T-helper 2 cell treated with Interferon-gamma antibody and Interleukin-4, amounts not matched to agents 5 μg/mL and 100 μg/mL, for 36 hours (primary cell): ENCODE data around the gene MELK.
"Not testable (repeated sequence)": the region's sequence is repeated elsewhere in the genome, so short reads cannot be mapped to it uniquely, and the experiment has no call there.

Experiments used
- DNase-seq: peaks from one replicate; pipeline ENCODE4 v3.0.0; 2021; ENCODE audit warnings: low spot score
- H3K27ac Mint-ChIP-seq: one replicate; pipeline ENCODE4 v1.8.0; 2021; ENCODE audit warnings: mild to moderate bottlenecking, mixed read lengths
- H3K27me3 Mint-ChIP-seq: one replicate; pipeline ENCODE4 v1.8.0; 2021; ENCODE audit warnings: low read depth, mixed read lengths
- H3K36me3 Mint-ChIP-seq: one replicate; pipeline ENCODE4 v1.8.0; 2021; ENCODE audit warnings: low read depth, mixed read lengths
- H3K4me1 Mint-ChIP-seq: one replicate; pipeline ENCODE4 v1.8.0; 2021; ENCODE audit warnings: low read depth, mixed read lengths
- H3K4me3 Mint-ChIP-seq: one replicate; pipeline ENCODE4 v1.8.0; 2022; ENCODE audit warnings: mild to moderate bottlenecking, moderate library complexity, mixed read lengths
- H3K9me3 Mint-ChIP-seq: one replicate; pipeline ENCODE4 v1.8.0; 2021; ENCODE audit warnings: mixed read lengths

MELK gene

DNA sequence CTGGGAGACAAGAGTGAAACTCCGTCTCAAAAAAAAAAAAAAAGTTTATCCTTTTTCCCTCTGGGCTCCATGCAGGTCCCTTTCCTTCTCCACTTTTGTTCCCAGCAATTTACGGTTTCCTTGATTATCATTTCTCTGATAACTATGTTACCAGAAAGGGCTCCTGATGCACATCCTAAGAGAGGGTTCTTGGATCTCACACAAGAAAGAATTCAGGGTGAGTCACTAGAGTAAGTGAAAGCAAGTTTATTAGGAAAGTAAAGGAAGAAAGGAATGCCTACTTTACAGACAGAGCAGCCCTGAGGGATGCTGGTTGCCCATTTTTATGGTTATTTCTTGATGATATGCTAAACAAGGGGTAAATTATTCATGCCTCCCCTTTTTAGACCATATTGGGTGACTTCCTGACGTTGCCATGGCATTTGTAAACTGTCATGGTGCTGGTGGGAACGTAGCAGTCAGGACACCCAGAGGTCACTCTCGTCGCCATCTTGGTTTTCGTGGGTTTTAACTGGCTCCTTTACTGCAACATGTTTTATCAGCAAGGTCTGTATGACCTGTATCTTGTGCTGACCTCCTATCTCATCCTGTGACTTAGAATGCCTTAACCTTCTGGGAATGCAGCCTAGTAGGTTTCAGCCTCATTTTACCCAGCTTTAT is 13.5 kb upstream of the MELK start:
- DNase-seq = no peak
- H3K27me3 Mint-ChIP-seq = no peaks in the 10 kb centered on the region
- no peak overlapping the region for H3K27ac Mint-ChIP-seq
- no peaks in the 10 kb centered on the region for H3K9me3 Mint-ChIP-seq
- H3K4me3 Mint-ChIP-seq = no peak overlapping the region
- H3K36me3 Mint-ChIP-seq = no peaks in the 10 kb centered on the region
- peaks cover 3% of the 10 kb centered on the region for H3K4me1 Mint-ChIP-seq

DNA sequence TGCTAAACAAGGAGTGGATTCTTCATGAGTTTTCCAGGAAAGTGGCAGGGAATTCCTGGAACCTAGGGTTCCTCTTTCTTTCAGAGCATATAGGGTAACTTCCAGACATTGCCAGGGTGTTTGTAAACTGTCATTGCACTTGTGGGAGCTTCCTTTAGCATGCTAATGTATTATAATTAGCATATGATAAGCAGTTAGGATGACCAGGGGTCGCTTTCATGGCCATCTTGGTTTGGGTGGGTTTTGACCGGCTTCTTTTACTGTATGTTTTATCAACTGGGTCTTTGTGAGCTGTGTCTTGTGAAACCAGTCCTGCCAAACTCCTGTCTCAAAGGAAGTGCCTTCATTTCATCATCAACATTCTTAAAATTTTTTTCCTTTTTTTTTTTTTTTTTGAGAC is 11.9 kb upstream of the MELK start:
- Mint-ChIP-seq H3K4me1 (peaks cover 2% of the 10 kb centered on the region), H3K9me3 (no peaks in the 10 kb centered on the region), H3K27ac (no peak overlapping the region), H3K4me3 (no peak overlapping the region), H3K27me3 (no peaks in the 10 kb centered on the region), H3K36me3 (no peaks in the 10 kb centered on the region)
- DNase-seq = no peak

DNA sequence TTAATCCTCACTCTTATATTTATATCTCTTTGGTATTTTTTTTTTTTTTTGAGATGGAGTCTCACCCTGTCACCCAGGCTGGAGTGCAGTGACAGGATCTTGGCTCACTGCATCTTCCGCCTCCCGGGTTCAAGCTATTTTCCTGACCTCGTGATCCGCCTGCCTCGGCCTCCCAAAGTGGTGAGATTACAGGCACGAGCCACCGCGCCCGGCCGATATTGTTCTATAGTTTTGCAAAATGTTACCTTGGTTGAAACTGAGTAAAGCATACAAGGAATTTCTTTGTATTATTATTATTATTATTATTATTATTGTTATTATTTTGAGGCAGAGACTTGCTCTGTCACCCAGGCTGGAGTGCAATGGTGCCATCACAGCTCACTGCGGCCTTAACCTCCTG is 9.9 kb upstream of the MELK start:
- DNase-seq, H3K4me1 Mint-ChIP-seq, H3K4me3 Mint-ChIP-seq, H3K36me3 Mint-ChIP-seq, H3K9me3 Mint-ChIP-seq, H3K27ac Mint-ChIP-seq, H3K27me3 Mint-ChIP-seq: not testable (repeated sequence)

DNA sequence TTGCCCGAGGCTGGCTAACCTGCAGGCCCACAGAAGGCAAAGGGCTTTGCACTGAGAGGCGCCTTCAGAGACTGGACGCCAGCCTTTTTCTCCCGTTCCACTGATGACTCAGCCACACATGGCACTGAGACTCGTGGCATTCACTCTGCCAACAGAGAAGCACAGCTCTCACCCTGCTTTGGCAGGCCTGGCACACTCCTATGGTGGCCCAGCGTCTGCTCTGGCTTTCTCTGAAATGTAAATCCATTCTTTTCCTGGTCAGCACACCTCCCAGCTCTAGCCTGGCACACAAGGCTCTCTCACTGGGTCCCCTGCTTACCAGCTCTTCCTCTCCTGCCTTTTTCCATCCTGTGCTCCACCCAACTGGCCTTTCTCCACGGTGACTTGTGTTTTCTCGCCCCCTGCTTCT is 5.9 kb upstream of the MELK start:
- H3K9me3 Mint-ChIP-seq = no peaks in the 10 kb centered on the region
- H3K4me1 Mint-ChIP-seq = peaks cover 1% of the 10 kb centered on the region
- no peak overlapping the region for H3K27ac Mint-ChIP-seq
- H3K4me3 Mint-ChIP-seq = no peak overlapping the region
- H3K36me3 Mint-ChIP-seq = no peaks in the 10 kb centered on the region
- H3K27me3 Mint-ChIP-seq = no peaks in the 10 kb centered on the region
- DNase-seq = no peak

DNA sequence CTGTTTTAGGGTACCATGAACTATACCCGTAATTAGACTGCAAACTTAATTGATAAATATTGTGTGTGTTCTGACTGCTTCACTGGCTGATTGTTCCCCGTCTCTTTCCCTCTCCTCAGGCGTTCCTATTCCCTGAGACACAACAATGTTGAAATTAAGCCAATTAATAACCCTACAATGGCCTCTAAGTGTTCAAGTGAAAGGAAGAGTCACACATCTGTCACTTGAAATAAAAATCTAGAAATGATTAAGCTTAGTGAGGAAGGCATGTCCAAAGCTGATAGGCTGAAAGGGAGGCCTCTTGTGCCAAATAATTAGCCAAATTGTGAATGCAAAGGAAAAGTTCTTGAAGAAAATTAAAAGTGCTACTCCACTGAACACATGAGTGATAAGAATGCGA is 4.0 kb upstream of the MELK start:
- not testable (repeated sequence) for H3K4me1 Mint-ChIP-seq, H3K27ac Mint-ChIP-seq, H3K4me3 Mint-ChIP-seq, H3K36me3 Mint-ChIP-seq, DNase-seq, H3K9me3 Mint-ChIP-seq, H3K27me3 Mint-ChIP-seq

DNA sequence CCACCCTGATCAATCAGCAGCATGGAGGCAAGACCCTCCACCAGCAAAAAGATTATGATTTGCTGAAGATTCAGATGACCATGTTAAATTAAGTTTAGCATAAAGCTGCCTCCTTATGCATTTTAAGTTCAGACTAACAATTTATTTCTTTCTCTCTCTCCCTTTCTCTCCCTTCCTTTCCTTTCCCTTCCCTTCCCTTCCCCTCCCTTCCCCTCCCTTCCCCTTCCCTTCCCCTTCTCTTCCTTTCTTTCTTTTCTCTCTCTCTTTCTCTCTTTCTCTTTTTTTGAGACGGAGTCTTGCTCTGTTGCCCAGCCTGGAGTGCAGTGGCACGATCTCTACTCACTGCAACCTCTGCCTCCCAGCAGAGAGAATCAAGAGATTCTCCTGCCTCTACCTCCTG is 1.4 kb upstream of the MELK start:
- H3K36me3 Mint-ChIP-seq = peaks cover 25% of the 10 kb centered on the region
- H3K27ac Mint-ChIP-seq = peak overlapping the region; percentile 56
- peaks cover 20% of the 10 kb centered on the region for H3K4me1 Mint-ChIP-seq
- H3K9me3 Mint-ChIP-seq = no peaks in the 10 kb centered on the region
- H3K27me3 Mint-ChIP-seq = no peaks in the 10 kb centered on the region
- peak overlapping the region; percentile 14 for H3K4me3 Mint-ChIP-seq
- DNase-seq = no peak

DNA sequence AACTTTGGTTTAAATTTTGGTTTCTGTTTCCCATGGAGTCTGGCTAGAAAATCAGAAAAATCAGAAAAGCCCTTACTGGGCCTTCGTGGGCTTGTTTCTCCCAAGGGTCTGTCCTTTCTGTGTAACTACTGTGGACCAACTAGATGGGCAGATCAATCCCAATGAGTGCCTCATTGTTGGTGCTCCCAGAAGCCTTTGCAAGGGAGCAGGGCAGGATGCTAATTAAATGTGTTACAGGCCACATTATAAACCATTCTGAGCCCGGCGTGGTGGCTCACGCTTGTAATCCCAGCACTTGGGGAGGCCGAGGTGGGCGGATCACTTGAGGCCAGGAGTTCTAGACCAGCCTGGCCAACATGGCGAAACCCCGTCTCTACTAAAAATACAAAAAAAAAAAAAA is 1.4 kb downstream of the MELK start:
- peak overlapping the region; percentile 98 for H3K4me3 Mint-ChIP-seq
- not testable (repeated sequence) for H3K27me3 Mint-ChIP-seq, DNase-seq, H3K9me3 Mint-ChIP-seq
- peak overlapping the region; percentile 91 for H3K27ac Mint-ChIP-seq
- H3K36me3 Mint-ChIP-seq = peaks cover 32% of the 10 kb centered on the region
- peaks cover 33% of the 10 kb centered on the region for H3K4me1 Mint-ChIP-seq

DNA sequence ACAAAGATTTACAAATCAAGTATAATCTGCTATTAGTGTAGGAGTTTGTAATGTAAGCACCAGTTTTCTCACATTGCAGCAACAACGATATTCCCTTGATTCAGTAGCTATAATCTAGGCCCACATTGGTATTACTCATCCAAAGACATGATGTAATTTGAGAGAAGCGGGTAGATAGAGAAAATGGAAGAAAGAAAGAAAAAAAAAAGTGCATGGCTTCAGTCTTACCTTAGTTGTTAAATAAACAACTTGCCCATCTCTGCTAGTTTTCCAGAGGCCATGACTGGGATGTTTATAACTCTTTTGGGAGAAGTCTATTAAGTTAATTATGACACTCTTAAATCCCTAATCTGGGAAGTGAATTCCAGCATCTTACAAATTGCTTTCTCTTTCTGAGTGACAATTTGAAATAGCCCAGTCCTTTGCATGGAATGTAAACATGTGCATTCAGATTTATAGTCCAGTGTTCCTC is 2.8 kb downstream of the MELK start:
- no peak for DNase-seq
- H3K27ac Mint-ChIP-seq = peak overlapping the region; percentile 23
- H3K4me1 Mint-ChIP-seq = peaks cover 37% of the 10 kb centered on the region
- H3K4me3 Mint-ChIP-seq = peak overlapping the region; percentile 98
- H3K36me3 Mint-ChIP-seq = peaks cover 36% of the 10 kb centered on the region
- H3K9me3 Mint-ChIP-seq = no peaks in the 10 kb centered on the region
- H3K27me3 Mint-ChIP-seq = no peaks in the 10 kb centered on the region

DNA sequence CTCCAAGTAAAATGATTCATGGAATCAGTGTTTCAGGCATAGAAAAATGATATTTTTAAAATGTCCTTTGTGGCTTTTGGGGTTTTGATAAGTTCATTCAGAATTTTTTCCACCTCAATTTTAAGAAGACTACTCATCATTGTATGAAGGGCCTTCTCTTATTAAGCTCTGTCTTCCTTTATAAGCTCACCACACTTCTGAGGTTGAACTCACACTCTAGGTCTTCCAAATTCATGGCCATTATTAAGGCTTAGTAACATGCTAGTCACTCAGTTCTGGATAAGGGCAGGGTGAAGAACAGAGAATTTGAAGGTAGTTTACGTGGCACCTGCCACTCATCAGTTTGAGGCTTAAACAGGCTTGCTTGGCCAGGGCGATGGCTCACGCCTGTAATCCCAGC is 4.2 kb downstream of the MELK start:
- Mint-ChIP-seq H3K27me3 (no peaks in the 10 kb centered on the region), H3K27ac (peak overlapping the region; percentile 10), H3K36me3 (peaks cover 43% of the 10 kb centered on the region), H3K9me3 (no peaks in the 10 kb centered on the region), H3K4me3 (no peak overlapping the region), H3K4me1 (peaks cover 35% of the 10 kb centered on the region)
- peak; percentile 16 for DNase-seq

DNA sequence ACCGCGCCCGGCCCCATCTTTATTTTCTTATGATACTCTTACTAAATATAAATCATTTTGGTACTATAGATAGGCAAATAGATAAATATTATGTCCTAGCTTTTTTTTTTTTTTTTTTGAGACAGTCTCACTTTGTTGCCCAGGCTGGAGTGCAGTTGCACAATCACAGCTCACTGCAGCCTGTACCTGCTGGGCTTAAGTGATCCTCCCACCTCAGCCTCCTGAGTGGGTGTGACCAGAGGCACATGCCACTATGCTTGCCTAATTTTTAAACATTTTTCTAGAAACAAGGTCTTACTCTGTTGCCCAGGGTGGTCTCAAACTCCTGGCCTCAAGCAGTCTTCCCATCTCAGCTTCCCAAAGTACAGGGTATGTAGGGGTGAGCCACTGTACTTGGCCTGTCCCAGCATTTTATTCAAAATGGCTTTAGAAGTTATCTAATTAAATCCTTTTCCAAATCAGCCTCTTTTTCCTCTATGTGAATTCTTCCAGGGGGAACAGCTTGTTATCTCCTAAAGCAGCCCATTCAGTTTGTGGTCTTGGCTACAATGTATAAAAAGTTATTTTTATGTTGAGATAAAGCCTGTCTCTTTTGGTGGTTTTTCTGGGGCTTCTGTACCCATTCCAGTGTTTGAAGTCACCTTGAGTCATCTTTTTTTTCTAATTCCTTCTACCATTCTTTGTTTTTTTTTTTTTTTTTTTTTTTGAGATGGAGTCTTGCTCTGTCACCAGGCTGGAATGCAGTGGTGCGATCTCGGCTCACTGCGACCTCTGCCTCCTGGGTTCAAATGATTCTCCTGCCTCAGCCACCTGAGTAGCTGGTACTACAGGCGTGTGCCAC is 12.1 kb downstream of the MELK start:
- no peak overlapping the region for H3K4me3 Mint-ChIP-seq

DNA sequence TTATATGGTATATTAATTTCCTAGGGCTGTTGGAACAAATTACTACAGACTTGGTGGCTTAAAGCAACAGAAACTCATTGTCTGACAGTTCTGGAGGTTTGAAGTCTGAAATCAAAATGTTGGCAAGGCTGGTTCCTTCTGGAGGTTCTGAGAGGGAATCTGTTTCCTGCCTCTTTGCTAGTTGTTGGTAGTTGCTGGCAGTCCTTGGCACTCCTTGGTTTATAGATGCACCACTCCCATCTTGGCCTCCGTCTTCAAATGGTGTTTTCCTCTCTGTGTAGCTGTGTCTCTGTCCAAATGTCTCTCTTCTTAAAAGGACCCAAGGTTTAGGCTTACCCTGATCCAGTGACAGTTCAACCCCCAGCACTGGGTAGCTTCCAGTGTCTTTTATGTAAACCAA is 17.5 kb downstream of the MELK start:
- no peak overlapping the region for H3K27ac Mint-ChIP-seq
- H3K9me3 Mint-ChIP-seq = no peaks in the 10 kb centered on the region
- no peak for DNase-seq
- no peak overlapping the region for H3K4me3 Mint-ChIP-seq
- H3K4me1 Mint-ChIP-seq = peaks cover 2% of the 10 kb centered on the region
- peaks cover 35% of the 10 kb centered on the region for H3K36me3 Mint-ChIP-seq
- H3K27me3 Mint-ChIP-seq = no peaks in the 10 kb centered on the region

More for the DNA sequence above, 12.1 kb downstream of the MELK start:
- Mint-ChIP-seq H3K27me3 (no peaks in the 10 kb centered on the region), H3K4me1 (peaks cover 5% of the 10 kb centered on the region), H3K27ac (no peak overlapping the region), H3K9me3 (no peaks in the 10 kb centered on the region), H3K36me3 (peaks cover 35% of the 10 kb centered on the region)
- DNase-seq = no peak

DNA sequence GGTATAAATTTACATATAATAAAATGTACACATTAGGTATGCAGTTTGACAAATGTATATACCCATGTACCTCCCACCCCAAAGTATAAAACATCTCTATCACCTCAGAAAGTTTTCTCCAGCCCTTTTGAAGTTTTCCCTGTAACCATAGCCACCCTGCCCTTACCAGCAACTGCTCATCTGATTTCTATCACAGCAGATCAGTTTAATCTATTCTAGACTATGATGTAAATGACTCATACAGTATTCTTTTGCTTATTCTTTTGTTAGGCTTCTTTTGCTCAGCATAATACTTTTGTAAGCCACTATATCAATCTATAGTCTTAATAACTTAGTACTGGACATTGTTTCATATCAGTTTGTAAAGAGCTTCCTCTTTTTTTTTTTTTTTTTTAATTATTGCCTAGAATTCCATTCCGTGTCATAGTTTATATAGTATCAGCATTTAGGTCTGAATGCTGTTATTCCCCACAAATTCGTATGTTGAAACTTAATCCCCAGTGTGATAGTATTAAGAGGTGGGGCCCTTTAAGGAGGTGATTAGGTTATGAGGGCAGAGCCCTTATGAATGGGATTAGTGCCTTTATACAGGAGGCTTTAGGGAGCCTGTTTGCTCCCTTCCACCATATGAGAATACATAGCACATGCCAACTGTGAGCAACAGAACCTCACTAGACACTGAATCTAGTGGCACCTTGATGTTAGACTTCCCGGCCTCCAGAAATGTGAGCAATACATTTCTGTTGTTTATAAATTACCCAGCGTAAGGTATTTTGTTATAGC is 20.3 kb downstream of the MELK start:
- Mint-ChIP-seq H3K27ac (peak overlapping the region; percentile 29), H3K36me3 (peaks cover 48% of the 10 kb centered on the region), H3K4me3 (no peak overlapping the region), H3K4me1 (peaks cover 5% of the 10 kb centered on the region), H3K27me3 (no peaks in the 10 kb centered on the region), H3K9me3 (no peaks in the 10 kb centered on the region)
- no peak for DNase-seq

DNA sequence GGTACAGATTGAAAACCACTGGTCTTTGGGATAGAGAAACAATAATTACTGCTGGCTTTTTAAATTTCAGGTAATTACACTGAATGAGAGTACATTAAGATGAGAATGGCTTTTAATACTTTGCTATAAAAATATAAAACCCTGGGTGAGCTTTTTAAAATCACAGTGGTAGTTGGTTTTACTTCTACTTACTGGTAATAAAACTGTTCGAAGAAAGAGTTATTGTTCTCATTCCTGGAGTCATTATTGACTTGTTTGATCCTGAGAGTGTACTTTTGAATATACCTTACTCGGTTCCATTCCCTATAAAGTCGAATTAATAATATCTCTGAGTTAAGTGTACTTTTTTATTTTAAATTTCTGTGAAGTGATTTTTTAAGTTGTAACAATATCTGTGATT is 21.5 kb downstream of the MELK start:
- H3K27ac Mint-ChIP-seq = no peak overlapping the region
- no peaks in the 10 kb centered on the region for H3K27me3 Mint-ChIP-seq
- H3K4me1 Mint-ChIP-seq = peaks cover 5% of the 10 kb centered on the region
- no peak overlapping the region for H3K4me3 Mint-ChIP-seq
- no peak for DNase-seq
- H3K9me3 Mint-ChIP-seq = no peaks in the 10 kb centered on the region
- H3K36me3 Mint-ChIP-seq = peaks cover 51% of the 10 kb centered on the region
